K562 (cell line): Measurements from ENCODE around the gene ADM2. TPM values are rescaled to one million over a fixed set of nuclear protein-coding genes. Genes with fewer than 3 reads are reported as not detected.
A peak's percentile ranks its signal among the peaks of the same experiment; 100 is the strongest.
"Not testable (repeated sequence)": the region's sequence is repeated elsewhere in the genome, so short reads cannot be mapped to it uniquely, and the experiment has no call there.

Source experiments
- ATAC-seq: fragments of 200-7000 bp; cut with Tn5 transposase; 3 replicates; pipeline ENCODE4 v1.9.1; 2020; ENCODE audit warnings: moderate library complexity
- BruUV-seq: library from RNA; stranded (reverse); fragments of 400-500 nt; replicated peaks from 2 replicates; lab custom pipeline; 2021; lab: Mats Ljungman, UMichigan
- CTCF ChIA-PET: fragments of 300-600 bp; formaldehyde crosslinking; extraction: SDS; loops from one replicate; lab custom pipeline; 2021; ENCODE audit warnings: low intra/inter-chr PET ratio; lab: Yijun Ruan, JAX
- POLR2A ChIA-PET: fragments of 300-600, 350-650 bp; sonication (Branson Sonifier 250); formaldehyde crosslinking; extraction: SDS; loops from one replicate; lab custom pipeline; 2021; ENCODE audit warnings: antibody characterized with exemption, inconsistent platforms; lab: Yijun Ruan, JAX
- DNase-seq, 4 experiments: peaks; one replicate each; pipeline versions ENCODE4 v3.0.0 to v3.0.0-alpha.2; 2011 to 2018; ENCODE audit warnings: low spot score in 3 of 4, mixed read lengths in 3 of 4; ENCODE audit errors: extremely low read depth in 1 of 4
- FAIRE-seq: peaks from 2 replicates; lab custom pipeline; 2011; peaks lifted over from hg19 to GRCh38; lab: Jason Lieb, UNC
- H2AFZ ChIP-seq: 2 replicates; pipeline ENCODE4 v1.6.0; 2011; ENCODE audit warnings: low read depth, low read length, control low read depth, inconsistent platforms
- H3K27ac ChIP-seq: fragments of 200-600 bp; 3 replicates; pipeline ENCODE4 v1.8.0; 2011; ENCODE audit warnings: low read depth, mild to moderate bottlenecking, control low read depth, inconsistent platforms, low read length, moderate library complexity, mixed read lengths; ENCODE audit errors: extremely low read depth
- H3K27me3 ChIP-seq, 2 experiments: fragments of 300-600 bp in 1 of 2; 2 replicates in 1 of 2; 3 replicates in 1 of 2; pipeline versions ENCODE4 v1.6.0 to v1.8.0; 2011; ENCODE audit warnings: inconsistent platforms in 2 of 2, low read length in 2 of 2, mild to moderate bottlenecking in 1 of 2, mixed read lengths in 1 of 2, moderate library complexity in 1 of 2; ENCODE audit not compliant: control insufficient read depth in 2 of 2, insufficient read depth in 2 of 2
- H3K36me3 ChIP-seq: fragments of 300-600 bp; 3 replicates; pipeline ENCODE4 v1.8.0; 2011; ENCODE audit warnings: mild to moderate bottlenecking, low read length, inconsistent platforms; ENCODE audit not compliant: control insufficient read depth, insufficient read depth
- H3K4me1 ChIP-seq, 2 experiments: fragments of 200-600 bp in 1 of 2; replicated peaks in 1 of 2; 2 replicates in 1 of 2; 3 replicates in 1 of 2; pipeline versions ENCODE4 v1.5.1 to v1.8.0; 2011; ENCODE audit warnings: inconsistent platforms in 2 of 2, low read length in 2 of 2, mild to moderate bottlenecking in 1 of 2, mixed read lengths in 1 of 2, moderate library complexity in 1 of 2; ENCODE audit not compliant: control insufficient read depth in 2 of 2, insufficient read depth in 2 of 2
- H3K4me2 ChIP-seq: 2 replicates; pipeline ENCODE4 v1.6.1; 2011; ENCODE audit warnings: low read length, control low read depth, inconsistent platforms, mixed read lengths; ENCODE audit not compliant: insufficient read depth
- H3K4me3 ChIP-seq: fragments of 200-600 bp; sonication (generic), shearing (Covaris generic); 2 replicates; pipeline ENCODE4 v1.5.1; 2016; ENCODE audit warnings: control low read depth, inconsistent platforms
- H3K79me2 ChIP-seq: fragments of 200-600 bp; 3 replicates; pipeline ENCODE4 v1.8.0; 2011; ENCODE audit warnings: low read length, inconsistent platforms; ENCODE audit not compliant: control insufficient read depth, insufficient read depth
- H3K9ac ChIP-seq, 2 experiments: 2 replicates each; pipeline versions ENCODE4 v1.6.0 to v1.6.1; 2011; ENCODE audit warnings: low read depth in 2 of 2, low read length in 2 of 2, control low read depth in 1 of 2, inconsistent platforms in 1 of 2, mild to moderate bottlenecking in 1 of 2, mixed read lengths in 1 of 2; ENCODE audit not compliant: insufficient read depth in 1 of 2
- H3K9me1 ChIP-seq: one replicate; pipeline ENCODE4 v1.6.0; 2011; ENCODE audit warnings: inconsistent platforms, mild to moderate bottlenecking, low read length, moderate library complexity; ENCODE audit not compliant: control insufficient read depth, insufficient read depth
- H3K9me3 ChIP-seq: replicated peaks from 2 replicates; pipeline ENCODE4 v1.5.1; 2011; ENCODE audit warnings: low read depth, low read length, inconsistent platforms; ENCODE audit not compliant: control insufficient read depth, insufficient read depth
- H4K20me1 ChIP-seq: replicated peaks from 2 replicates; pipeline ENCODE4 v1.6.1; 2011; ENCODE audit warnings: low read length, inconsistent platforms, mixed read lengths; ENCODE audit not compliant: control insufficient read depth, insufficient read depth
- BRD4 ChIP-seq: fragments of 200-600 bp; sonication (generic); IDR thresholded peaks from 2 replicates; pipeline ENCODE4 v1.6.1; 2017; ENCODE audit warnings: inconsistent platforms
- CBFA2T3 ChIP-seq: fragments of 450-650 bp; IDR thresholded peaks from 2 replicates; pipeline ENCODE4 v1.6.1; 2017
- EGR1 ChIP-seq: fragments of 450-650 bp; conservative IDR thresholded peaks from 2 replicates; pipeline ENCODE4 v1.6.1; 2017; ENCODE audit warnings: mild to moderate bottlenecking
- POLR2G ChIP-seq: fragments of 200-400 bp; formaldehyde crosslinking; IDR thresholded peaks from 2 replicates; pipeline ENCODE4 v1.6.1; 2017; ENCODE audit warnings: low read depth, mild to moderate bottlenecking, antibody characterized with exemption, low read length, moderate library complexity
- WGBS: fragments of 100-300 bp; shearing (Covaris generic); methylation state at CpG from one replicate; pipeline ENCODE4 v1.1.6; 2016; ENCODE audit warnings: low coverage, mixed read lengths; ENCODE audit not compliant: insufficient coverage; ENCODE audit errors: missing lambda C conversion rate; 5-methylcytosine and 5-hydroxymethylcytosine counted together
- in situ Hi-C: fragments of 300-500 bp; cut with MboI; formaldehyde crosslinking; loops from 4 replicates; pipeline ENCODE4 v1.15.0; 2018; ENCODE audit warnings: inconsistent platforms, mixed read lengths
- intact Hi-C: fragments of 100-400 bp; cut with micrococcal nuclease; formaldehyde crosslinking; loops from 2 replicates; pipeline ENCODE4 v1.14.2; 2022
- polyA plus RNA-seq, 8 experiments: library from polyadenylated mRNA; depleted of rRNA in 4 of 8; stranded (reverse) in 5 of 8; unstranded in 3 of 8; fragments of >200 nt; fragmentation: Nextera tagmentation in 2 of 8; fragmentation: Illumina TruSeq in 1 of 8; extraction: Ambion mirVana in 2 of 8; extraction: Trizol in 1 of 8; gene quantifications; 2 replicates each; pipeline versions ENCODE4 v1.2.1 to v1.2.3, GENCODE V29; 2011 to 2014; ENCODE audit warnings: inconsistent platforms in 1 of 8, missing spikeins in 1 of 8
- total RNA-seq, 7 experiments: library from RNA; depleted of rRNA in 6 of 7; stranded (reverse); fragments of >200 nt in 6 of 7; fragmentation: Illumina TruSeq in 2 of 7; extraction: Trizol in 2 of 7; gene quantifications; 2 replicates each; pipeline versions ENCODE4 v1.2.1 to v1.2.3, GENCODE V29; 2011 to 2021; ENCODE audit warnings: low replicate concordance in 1 of 7
- TF ChIP-seq, protein P1 (sequence below): sonication (generic); formaldehyde crosslinking; IDR thresholded peaks from 2 replicates; pipeline ENCODE4 v1.8.1; 2023; ENCODE audit warnings: mild to moderate bottlenecking, missing genetic modification reagents

ADM2 gene
- total and polyA plus RNA-seq, 9 of the 15 experiments (the other 6 are each of a cell fraction or from before 2014, with no cell fraction given): 0.11 to 5.1 (median 0.38) TPM

DNA sequence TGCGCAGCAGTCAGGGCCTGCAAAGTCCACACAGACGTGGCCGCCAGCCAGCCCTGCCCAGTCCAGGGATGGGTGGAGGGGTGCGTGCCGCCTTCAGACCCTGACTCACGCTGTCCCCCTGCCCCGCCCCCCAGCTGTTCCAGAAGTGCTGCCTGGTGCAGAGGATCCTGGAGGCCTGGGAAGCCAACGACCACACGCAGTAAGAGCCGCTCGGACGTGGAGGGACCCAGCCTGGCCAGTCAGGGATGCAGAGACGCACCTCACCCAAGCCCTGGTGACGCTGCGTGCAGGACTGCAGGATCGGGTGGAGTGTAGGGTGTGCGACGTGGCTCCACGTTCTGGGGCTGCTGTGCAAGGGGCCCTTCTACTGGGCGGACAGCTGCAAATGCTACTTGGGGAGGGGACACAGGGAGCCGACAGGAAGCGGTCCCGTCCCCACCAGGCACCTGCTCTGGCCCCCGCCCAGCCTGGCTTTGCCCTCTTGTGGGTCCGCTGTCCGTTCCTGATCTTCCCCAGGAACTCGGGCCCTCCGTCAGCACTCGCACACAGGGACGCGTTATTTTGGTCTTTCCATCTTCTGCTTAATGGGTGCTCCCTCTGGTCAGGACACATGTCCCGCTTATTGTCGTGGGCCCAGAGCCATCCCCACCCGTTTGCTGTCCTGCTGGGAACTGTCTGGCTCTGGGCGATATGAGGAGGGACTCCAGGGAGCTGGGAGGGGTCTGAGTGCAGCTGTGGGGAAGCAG, 49.0 kb upstream of the ADM2 start:
- no peak for ATAC-seq
- Histone ChIP-seq H3K9me1 (no peaks in the 10 kb centered on the region), H3K27ac (no peak overlapping the region), H3K27me3 (no peaks in the 10 kb centered on the region), H3K9me3 (no peaks in the 10 kb centered on the region), H2AFZ (no peak overlapping the region), H3K36me3 (peaks cover 56% of the 10 kb centered on the region; the same call in 2 of the 3 replicates), H4K20me1 (no peaks in the 10 kb centered on the region), H3K79me2 (no peaks in the 10 kb centered on the region), H3K9ac (no peak overlapping the region), H3K4me2 (no peak overlapping the region), H3K4me1 (no peaks in the 10 kb centered on the region), H3K4me3 (no peak overlapping the region)
- in situ Hi-C loops: no loop called here
- FAIRE-seq: no peak
- POLR2A ChIA-PET: no interaction called here
- TF ChIP-seq EGR1 (no peak), BRD4 (no peak), POLR2G (peak; percentile 47; the same call in 1 of the 2 replicates), CBFA2T3 (no peak)
- TF ChIP-seq, protein P1, sequence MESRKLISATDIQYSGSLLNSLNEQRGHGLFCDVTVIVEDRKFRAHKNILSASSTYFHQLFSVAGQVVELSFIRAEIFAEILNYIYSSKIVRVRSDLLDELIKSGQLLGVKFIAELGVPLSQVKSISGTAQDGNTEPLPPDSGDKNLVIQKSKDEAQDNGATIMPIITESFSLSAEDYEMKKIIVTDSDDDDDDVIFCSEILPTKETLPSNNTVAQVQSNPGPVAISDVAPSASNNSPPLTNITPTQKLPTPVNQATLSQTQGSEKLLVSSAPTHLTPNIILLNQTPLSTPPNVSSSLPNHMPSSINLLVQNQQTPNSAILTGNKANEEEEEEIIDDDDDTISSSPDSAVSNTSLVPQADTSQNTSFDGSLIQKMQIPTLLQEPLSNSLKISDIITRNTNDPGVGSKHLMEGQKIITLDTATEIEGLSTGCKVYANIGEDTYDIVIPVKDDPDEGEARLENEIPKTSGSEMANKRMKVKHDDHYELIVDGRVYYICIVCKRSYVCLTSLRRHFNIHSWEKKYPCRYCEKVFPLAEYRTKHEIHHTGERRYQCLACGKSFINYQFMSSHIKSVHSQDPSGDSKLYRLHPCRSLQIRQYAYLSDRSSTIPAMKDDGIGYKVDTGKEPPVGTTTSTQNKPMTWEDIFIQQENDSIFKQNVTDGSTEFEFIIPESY (CRISPR knock-in tag): no peak
- BruUV-seq: no TSS peak
- 96% methylated on average over 22 of the region's 35 CpGs for WGBS
- DNase-seq: no peak
- intact Hi-C loops: no loop called here
- CTCF ChIA-PET: no interaction called here

DNA sequence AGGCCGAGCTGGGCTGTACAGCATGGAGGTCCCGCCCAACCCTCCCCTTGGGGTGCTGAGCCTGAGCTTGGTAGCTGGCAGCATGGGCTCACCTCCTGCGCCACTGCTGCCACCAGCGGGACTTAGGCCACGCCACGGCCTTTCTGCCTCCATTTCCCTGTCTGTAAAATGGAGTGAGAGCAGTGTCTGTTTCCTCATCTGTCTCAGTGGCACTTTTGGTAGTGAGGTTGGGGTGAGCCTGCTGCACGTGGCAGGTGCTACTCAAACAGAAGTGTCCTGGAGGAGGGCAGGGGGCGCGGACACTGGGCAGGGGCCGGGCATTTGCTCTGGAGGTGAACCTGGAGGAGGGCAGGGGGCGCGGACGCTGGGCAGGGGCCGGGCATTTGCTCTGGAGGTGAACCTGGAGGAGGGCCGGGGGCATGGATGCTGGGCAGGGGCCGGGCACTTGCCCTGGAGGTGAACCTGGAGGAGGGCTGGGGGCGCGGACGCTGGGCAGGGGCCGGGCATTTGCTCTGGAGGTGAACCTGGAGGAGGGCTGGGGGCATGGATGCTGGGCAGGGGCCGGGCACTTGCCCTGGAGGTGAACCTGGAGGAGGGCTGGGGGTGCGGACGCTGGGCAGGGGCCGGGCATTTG, 48.3 kb upstream of the ADM2 start:
- DNase-seq, FAIRE-seq, H3K9me3 ChIP-seq, H3K4me2 ChIP-seq, CTCF ChIA-PET, H3K9ac ChIP-seq, H2AFZ ChIP-seq, H3K27ac ChIP-seq, intact Hi-C loops, H3K9me1 ChIP-seq, H3K27me3 ChIP-seq, BruUV-seq, in situ Hi-C loops, H4K20me1 ChIP-seq, H3K4me3 ChIP-seq, H3K4me1 ChIP-seq, POLR2A ChIA-PET, H3K79me2 ChIP-seq, ATAC-seq: not testable (repeated sequence)
- 98% methylated on average over 7 of the region's 24 CpGs for whole genome bisulfite sequencing
- peaks cover 57% of the 10 kb centered on the region; the same call in 2 of the 3 replicates for H3K36me3 ChIP-seq
